Psoas muscle (tissue), 8 donors: ENCODE measurements around the gene SEMA3D. TPM values are rescaled to one million over a fixed set of nuclear protein-coding genes. Genes with fewer than 3 reads are reported as not detected.

Experiments
- ATAC-seq, 4 donors: fragments of 200-7000 bp; cut with Tn5 transposase; one replicate each; pipeline ENCODE4 v1.9.1; 2020; ENCODE audit warnings: moderate library complexity in 3 of 4, mild to moderate bottlenecking in 2 of 4
- DNase-seq, 2 donors: peaks; one replicate each; pipeline ENCODE4 v3.0.0-alpha.2; 2020
- H3K27ac ChIP-seq: fragments of 200-600 bp; one replicate; pipeline ENCODE4 v1.8.0; 2022
- H3K27me3 ChIP-seq, 3 donors: fragments of 200-600 bp in 1 of 3; one replicate each; pipeline versions ENCODE4 v1.6.1 to v1.8.0; 2013 to 2022; ENCODE audit warnings: low read length in 2 of 3, mild to moderate bottlenecking in 2 of 3, moderate library complexity in 1 of 3; ENCODE audit not compliant: insufficient read depth in 3 of 3
- H3K36me3 ChIP-seq, 2 donors: fragments of 200-600 bp in 1 of 2; one replicate each; pipeline versions ENCODE4 v1.6.1 to v1.8.0; 2013 to 2022; ENCODE audit warnings: low read depth in 1 of 2, mild to moderate bottlenecking in 1 of 2, moderate library complexity in 1 of 2; ENCODE audit not compliant: insufficient read depth in 1 of 2
- H3K4me1 ChIP-seq: fragments of 200-600 bp; one replicate; pipeline ENCODE4 v1.8.0; 2022
- H3K4me3 ChIP-seq: fragments of 200-600 bp; one replicate; pipeline ENCODE4 v1.8.0; 2022; ENCODE audit warnings: mild to moderate bottlenecking
- H3K9me3 ChIP-seq: fragments of 200-600 bp; one replicate; pipeline ENCODE4 v1.8.0; 2022
- CTCF ChIP-seq: fragments of 200-600 bp; IDR thresholded peaks from one replicate; pipeline ENCODE4 v1.8.0; 2022; ENCODE audit warnings: antibody characterized with exemption
- WGBS, 3 donors: extraction: QIAGEN DNeasy Blood & Tissue Kit; methylation state at CpG; one replicate each; pipeline versions ENCODE4 v1.1.6 to v1.1.7; 2013; 5-methylcytosine and 5-hydroxymethylcytosine counted together
- intact Hi-C, 2 donors: fragments of 100-400 bp; cut with DNase I; formaldehyde crosslinking; loops; one replicate each; pipeline versions ENCODE4 v1.11.0 to v1.14.2; 2022
- polyA plus RNA-seq, 3 donors: library from polyadenylated mRNA; stranded (reverse); fragments of 200-250 nt; gene quantifications; one replicate each; pipeline ENCODE4 v1.2.3, GENCODE V29; 2013
- total RNA-seq, 4 donors: library from RNA; stranded (reverse); fragmentation: NEBNext Ultra II Directional in 2 of 4; extraction: Animal tissue kit (Norgen Biotek cat#: 25700) in 2 of 4; gene quantifications; one replicate each; pipeline versions ENCODE4 v1.2.1 to v1.2.4, GENCODE V29; 2021 to 2023
- donor health status: healthy with polysubstance abuse.
- donor health status: DM: no; HTN: no; CAD: no; lungs with moderate emphysema.
- donor health status: Bipolar disorder and iron deficiency.
- donor health status: healthy.
- donor health status: DM: yes; HTN: yes; CAD: no.
- donor health status: DM: no; HTN: no; CAD: no.
- donor health status: DM: no; HTN: no; CAD: no.
- donor health status: DM: yes; HTN: yes; CAD: no.

Gene SEMA3D
- total and polyA plus RNA-seq, 7 donors: 0.01 to 0.28 (median 0.06) TPM; not detected in 1

GRCh38 chr7:85019778-85020177 lies 167.1 kb downstream of the SEMA3D start:
- DNase-seq: no peak
- 88 to 96% (median 92%) methylated on average over 3 of the region's 3 CpGs for WGBS, 3 donors
- Histone ChIP-seq H3K27ac (no peak overlapping the region), H3K27me3 (no peaks in the 10 kb centered on the region), H3K4me3 (no peak overlapping the region), H3K4me1 (no peaks in the 10 kb centered on the region), H3K9me3 (no peaks in the 10 kb centered on the region), H3K36me3 (no peaks in the 10 kb centered on the region)
- ATAC-seq: no peak
- intact Hi-C loops: loop anchor here (5.0 to 10.0 kb wide), 4 partner anchors 105 to 1042 kb away; no protein-coding TSS in a partner anchor
- no peak for TF ChIP-seq CTCF

DNA sequence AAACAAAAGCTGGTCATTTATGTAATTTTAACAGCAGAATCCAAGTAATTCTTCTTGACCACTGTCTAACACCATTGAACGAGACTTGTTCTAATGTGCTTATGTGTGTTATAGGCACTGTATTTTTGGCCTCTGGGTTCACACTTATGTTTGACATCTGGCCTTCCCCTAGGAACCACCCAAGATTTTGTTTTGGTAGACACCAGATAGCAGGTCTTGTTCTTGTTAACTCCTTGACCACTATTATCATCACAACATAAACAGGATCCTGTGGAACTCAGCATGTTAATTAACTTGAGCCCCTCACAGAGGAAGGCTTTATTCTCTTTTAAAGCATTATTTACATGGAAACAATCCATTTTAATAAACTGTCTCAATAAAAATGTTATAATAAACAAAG lies 167.7 kb downstream of the SEMA3D start:
- no peak overlapping the region for H3K27ac ChIP-seq
- no peaks in the 10 kb centered on the region for H3K27me3 ChIP-seq
- 82 to 95% (median 91%) methylated on average over 1 of the region's 1 CpG for WGBS, 3 donors
- DNase-seq (no peak), ATAC-seq (no peak)
- intact Hi-C loops: loop anchor here in 1 of 2 donors (5.0 to 10.0 kb wide), 2 partner anchors 524 to 687 kb away; no protein-coding TSS in a partner anchor
- H3K9me3 ChIP-seq: no peaks in the 10 kb centered on the region
- TF ChIP-seq CTCF: no peak
- H3K4me3 ChIP-seq: no peak overlapping the region
- H3K4me1 ChIP-seq: no peaks in the 10 kb centered on the region
- no peaks in the 10 kb centered on the region for H3K36me3 ChIP-seq

DNA sequence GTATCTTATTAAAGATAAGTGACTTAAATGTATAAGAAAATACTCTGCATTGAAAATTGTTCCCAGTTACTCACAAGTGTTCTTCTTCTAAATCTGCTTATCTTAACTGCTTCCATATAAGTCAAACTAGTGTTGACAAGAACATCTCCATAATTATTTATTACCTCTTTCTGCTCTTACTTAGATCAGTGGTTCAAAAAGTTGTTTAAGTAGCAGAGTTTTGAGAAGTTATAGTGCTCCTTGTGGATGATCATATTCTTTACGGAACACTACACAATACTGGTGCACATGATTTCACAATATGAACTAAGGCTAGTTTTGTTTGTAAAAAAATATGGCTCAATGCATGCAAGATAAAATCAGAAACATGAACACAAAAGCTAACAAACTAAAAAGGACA lies 168.4 kb downstream of the SEMA3D start:
- TF ChIP-seq CTCF: no peak
- no peaks in the 10 kb centered on the region for H3K27me3 ChIP-seq

GRCh38 chr7:85016286-85016685 lies 170.6 kb downstream of the SEMA3D start:
- H3K36me3 ChIP-seq: no peaks in the 10 kb centered on the region
- no peak overlapping the region for H3K4me3 ChIP-seq
- TF ChIP-seq CTCF: no peak
- intact Hi-C loops: loop anchor here in 1 of 2 donors (5.0 to 10.0 kb wide), 2 partner anchors 521 to 684 kb away; no protein-coding TSS in a partner anchor
- no peak overlapping the region for H3K27ac ChIP-seq
- H3K27me3 ChIP-seq: no peaks in the 10 kb centered on the region
- H3K9me3 ChIP-seq: no peaks in the 10 kb centered on the region
- no peaks in the 10 kb centered on the region for H3K4me1 ChIP-seq
- no peak for DNase-seq
- 89 to 94% (median 89%) methylated on average over 1 of the region's 1 CpG for WGBS, 3 donors
- ATAC-seq: no peak

More for the DNA sequence above, 168.4 kb downstream of the SEMA3D start:
- DNase-seq (no peak), ATAC-seq (no peak)
- H3K27ac ChIP-seq: no peak overlapping the region
- H3K36me3 ChIP-seq: no peaks in the 10 kb centered on the region
- H3K4me3 ChIP-seq: no peak overlapping the region
- 93 to 100% (median 97%) methylated on average over 1 of the region's 1 CpG for WGBS, 3 donors
- no peaks in the 10 kb centered on the region for H3K4me1 ChIP-seq
- intact Hi-C loops: loop anchor here in 1 of 2 donors (5.0 to 10.0 kb wide), 2 partner anchors 524 to 686 kb away; no protein-coding TSS in a partner anchor
- no peaks in the 10 kb centered on the region for H3K9me3 ChIP-seq
